Endothelial cell of umbilical vein (primary cell): ENCODE data around the gene FHIT. TPM values are rescaled to one million over a fixed set of nuclear protein-coding genes. Genes with fewer than 3 reads are reported as not detected.

Experiments
- BruUV-seq: library from RNA; stranded (reverse); fragments of 400-500 nt; replicated peaks from 2 replicates; lab custom pipeline; 2021; lab: Mats Ljungman, UMichigan
- CTCF ChIA-PET: fragments of 300-600, 350-600 bp; sonication (Branson Sonifier 250); formaldehyde crosslinking; loops from one replicate; lab custom pipeline; 2021; ENCODE audit warnings: antibody characterized with exemption, inconsistent platforms; lab: Charles Lee
- POLR2A ChIA-PET: fragments of 300-600, 350-600 bp; sonication (Branson Sonifier 250); formaldehyde crosslinking; loops from one replicate; lab custom pipeline; 2021; ENCODE audit warnings: antibody characterized with exemption, inconsistent platforms; lab: Charles Lee
- DNase-seq: peaks from one replicate; pipeline ENCODE4 v3.0.0-alpha.2; 2011; ENCODE audit warnings: low read depth, low spot score
- FAIRE-seq: peaks from 2 replicates; lab custom pipeline; 2011; peaks lifted over from hg19 to GRCh38; lab: Jason Lieb, UNC
- H2AFZ ChIP-seq: 2 replicates; pipeline ENCODE4 v1.6.0; 2012; ENCODE audit warnings: low read depth, low read length, control low read depth, inconsistent platforms
- H3K27ac ChIP-seq: 2 replicates; pipeline ENCODE4 v1.5.1; 2011; ENCODE audit warnings: low read depth, mild to moderate bottlenecking, control low read depth, low read length, moderate library complexity; ENCODE audit not compliant: insufficient read depth
- H3K27me3 ChIP-seq, 2 experiments: 2 replicates each; pipeline versions ENCODE4 v1.6.0 to v1.6.1; 2011; ENCODE audit warnings: low read length in 2 of 2, mixed read lengths in 1 of 2; ENCODE audit not compliant: control insufficient read depth in 2 of 2, insufficient read depth in 2 of 2
- H3K36me3 ChIP-seq, 2 experiments: 2 replicates in 1 of 2; 3 replicates in 1 of 2; pipeline ENCODE4 v1.5.1; 2011; ENCODE audit warnings: low read length in 2 of 2, mild to moderate bottlenecking in 1 of 2, moderate library complexity in 1 of 2; ENCODE audit not compliant: control insufficient read depth in 2 of 2, insufficient read depth in 2 of 2; ENCODE audit errors: extremely low read depth in 1 of 2
- H3K4me1 ChIP-seq: 3 replicates; pipeline ENCODE4 v1.5.1; 2011; ENCODE audit warnings: mild to moderate bottlenecking, low read length; ENCODE audit not compliant: control insufficient read depth, insufficient read depth; ENCODE audit errors: extremely low read depth
- H3K4me2 ChIP-seq: 2 replicates; pipeline ENCODE4 v1.6.1; 2011; ENCODE audit warnings: low read length, control low read depth, mixed read lengths; ENCODE audit not compliant: insufficient read depth
- H3K4me3 ChIP-seq, 3 experiments: fragments of 200-600 bp in 1 of 3; sonication (generic), shearing (Covaris generic) in 1 of 3; replicated peaks in 1 of 3; 2 replicates each; pipeline ENCODE4 v1.5.1; 2011 to 2016; ENCODE audit warnings: control low read depth in 3 of 3, low read length in 3 of 3, mild to moderate bottlenecking in 2 of 3, inconsistent platforms in 1 of 3, low read depth in 1 of 3, moderate library complexity in 1 of 3; ENCODE audit not compliant: insufficient read depth in 1 of 3
- H3K79me2 ChIP-seq: 2 replicates; pipeline ENCODE4 v1.6.0; 2012; ENCODE audit warnings: low read length, inconsistent platforms; ENCODE audit not compliant: control insufficient read depth, insufficient read depth
- H3K9ac ChIP-seq: replicated peaks from 2 replicates; pipeline ENCODE3; 2011; ENCODE audit warnings: low read length, control low read depth; ENCODE audit not compliant: insufficient read depth; ENCODE audit errors: extremely low read depth
- H3K9me1 ChIP-seq: replicated peaks from 3 replicates; pipeline ENCODE4 v1.6.0; 2011; ENCODE audit warnings: mild to moderate bottlenecking, low read length; ENCODE audit not compliant: control insufficient read depth, insufficient read depth; ENCODE audit errors: extremely low read depth
- H3K9me3 ChIP-seq: replicated peaks from 2 replicates; pipeline ENCODE4 v1.5.1; 2012; ENCODE audit warnings: low read length, inconsistent platforms; ENCODE audit not compliant: control insufficient read depth, insufficient read depth
- H4K20me1 ChIP-seq: replicated peaks from 2 replicates; pipeline ENCODE3; 2011; ENCODE audit warnings: mild to moderate bottlenecking, low read length; ENCODE audit not compliant: control insufficient read depth, insufficient read depth; ENCODE audit errors: extremely low read depth
- EZH2 ChIP-seq: IDR thresholded peaks from 2 replicates; pipeline ENCODE4 v1.6.1; 2012; ENCODE audit warnings: borderline replicate concordance, low read depth, mild to moderate bottlenecking, moderate library complexity, low read length, inconsistent platforms; ENCODE audit not compliant: severe bottlenecking
- FOS ChIP-seq: IDR thresholded peaks from 2 replicates; pipeline ENCODE4 v1.6.1; 2011; ENCODE audit warnings: mild to moderate bottlenecking, low read length, moderate library complexity, borderline replicate concordance; ENCODE audit not compliant: insufficient read depth
- GATA2 ChIP-seq: IDR thresholded peaks from 2 replicates; pipeline ENCODE4 v1.7.0; 2011; ENCODE audit warnings: low read depth, mild to moderate bottlenecking, moderate library complexity, mixed read lengths, low read length; ENCODE audit not compliant: insufficient read length, insufficient read depth
- JUN ChIP-seq: IDR thresholded peaks from 2 replicates; pipeline ENCODE4 v1.6.1; 2011; ENCODE audit warnings: borderline replicate concordance, low read depth; ENCODE audit not compliant: insufficient read length, insufficient read depth
- MAX ChIP-seq: IDR thresholded peaks from 2 replicates; pipeline ENCODE4 v1.6.1; 2011; ENCODE audit not compliant: insufficient read depth, insufficient read length
- MYC ChIP-seq: IDR thresholded peaks from one replicate; pipeline ENCODE4 v1.6.1; 2011; ENCODE audit warnings: mild to moderate bottlenecking, low read depth, low read length
- POLR2A ChIP-seq: IDR thresholded peaks from 2 replicates; pipeline ENCODE4 v1.6.1; 2012; ENCODE audit warnings: low read depth, mild to moderate bottlenecking, control low read depth, low read length
- POLR2AphosphoS5 ChIP-seq: IDR thresholded peaks from 2 replicates; pipeline ENCODE4 v1.6.1; 2012; ENCODE audit warnings: low read depth, mild to moderate bottlenecking, control low read depth, low read length, moderate library complexity; ENCODE audit not compliant: insufficient read depth
- dilution Hi-C: fragments of 300-500 bp; cut with MboI; formaldehyde crosslinking; loops from one replicate; pipeline ENCODE4 v1.15.0; 2019; ENCODE audit warnings: low sequenced_read_pairs; ENCODE audit not compliant: extremely low pct_ligation_motif_present
- intact Hi-C: fragments of 100-400 bp; cut with micrococcal nuclease; formaldehyde crosslinking; loops from one replicate; pipeline ENCODE4 v1.10.0; 2022
- polyA plus RNA-seq, 4 experiments: library from polyadenylated mRNA; depleted of rRNA in 3 of 4; stranded (reverse) in 3 of 4; unstranded in 1 of 4; fragments of >200 nt; gene quantifications; 2 replicates each; pipeline versions ENCODE4 v1.2.1 to v1.2.3, GENCODE V29; 2011 to 2012; ENCODE audit warnings: missing spikeins in 1 of 4
- total RNA-seq: library from RNA; stranded (reverse); gene quantifications from 2 replicates; pipeline ENCODE4 v1.2.3, GENCODE V29; 2021
- TF ChIP-seq, protein P1 (sequence below), 2 donors: IDR thresholded peaks; 1 replicate in 1 of 2; 2 replicates in 1 of 2; pipeline ENCODE4 v1.5.1; 2011; ENCODE audit warnings: low read length in 2 of 2, mild to moderate bottlenecking in 2 of 2, moderate library complexity in 2 of 2, control low read depth in 1 of 2, inconsistent platforms in 1 of 2, low read depth in 1 of 2; ENCODE audit not compliant: insufficient read depth in 1 of 2; ENCODE audit errors: extremely low read depth in 1 of 2

The FHIT gene
- total and polyA plus RNA-seq, 2 donors (not counting 3 experiments of a cell fraction or from before 2014, with no cell fraction given) = 0.47 to 2.2 TPM

- Histone ChIP-seq H3K36me3 (no peaks in the 10 kb centered on the region), H3K79me2 (no peaks in the 10 kb centered on the region), H3K4me1 (no peaks in the 10 kb centered on the region), H3K4me2 (no peak overlapping the region), H3K4me3 (no peak overlapping the region), H3K27ac (no peak overlapping the region), H4K20me1 (no peaks in the 10 kb centered on the region), H3K9me3 (no peaks in the 10 kb centered on the region), H3K9me1 (no peaks in the 10 kb centered on the region), H3K27me3 (no peaks in the 10 kb centered on the region), H2AFZ (no peak overlapping the region), H3K9ac (no peak overlapping the region)
- CTCF ChIA-PET = no interaction called here
- dilution Hi-C loops (no loop called here), intact Hi-C loops (no loop called here)
- no peak for TF ChIP-seq EZH2
- no peak for TF ChIP-seq FOS
- TF ChIP-seq MYC = no peak
- no peak for TF ChIP-seq GATA2
- TF ChIP-seq MAX = no peak
- TF ChIP-seq JUN = no peak
- TF ChIP-seq POLR2A = no peak
- no peak for DNase-seq
- POLR2A ChIA-PET = no interaction called here
- FAIRE-seq = no peak
- no TSS peak for BruUV-seq
Observed at GRCh38 chr3:59831394-59831793, 1419.9 kb downstream of the FHIT start.

DNA sequence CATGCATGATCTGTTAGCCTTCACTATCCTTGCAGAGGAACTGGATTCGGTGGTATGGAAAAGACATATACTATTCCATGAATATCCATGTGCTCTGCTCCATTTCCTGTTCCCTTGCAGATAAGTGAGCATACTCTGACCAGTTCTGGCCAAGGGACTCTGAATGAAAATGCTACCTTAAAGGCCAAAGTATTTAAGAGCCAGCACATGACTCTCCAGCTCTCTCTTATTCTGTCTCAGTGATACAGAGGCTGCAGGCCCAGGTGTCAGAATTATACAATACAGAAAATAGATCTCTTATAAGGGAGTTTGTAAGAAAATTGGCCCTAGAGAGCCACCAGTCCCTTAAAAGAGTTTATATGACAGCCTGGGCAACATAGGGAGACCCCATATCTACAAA lies 1421.7 kb downstream of the FHIT start:
- CTCF ChIA-PET = no interaction called here

More for the DNA sequence above, 1421.7 kb downstream of the FHIT start:
- no peak overlapping the region for H3K4me3 ChIP-seq
- no peak overlapping the region for H2AFZ ChIP-seq
- H3K79me2 ChIP-seq = no peaks in the 10 kb centered on the region
- H3K9me3 ChIP-seq = no peaks in the 10 kb centered on the region
- DNase-seq (no peak), FAIRE-seq (no peak)
- dilution Hi-C loops (no loop called here), intact Hi-C loops (no loop called here)
- H3K9me1 ChIP-seq = no peaks in the 10 kb centered on the region
- TF ChIP-seq POLR2A = no peak
- no peak for TF ChIP-seq FOS
- TF ChIP-seq MYC = no peak
- TF ChIP-seq, protein P1, sequence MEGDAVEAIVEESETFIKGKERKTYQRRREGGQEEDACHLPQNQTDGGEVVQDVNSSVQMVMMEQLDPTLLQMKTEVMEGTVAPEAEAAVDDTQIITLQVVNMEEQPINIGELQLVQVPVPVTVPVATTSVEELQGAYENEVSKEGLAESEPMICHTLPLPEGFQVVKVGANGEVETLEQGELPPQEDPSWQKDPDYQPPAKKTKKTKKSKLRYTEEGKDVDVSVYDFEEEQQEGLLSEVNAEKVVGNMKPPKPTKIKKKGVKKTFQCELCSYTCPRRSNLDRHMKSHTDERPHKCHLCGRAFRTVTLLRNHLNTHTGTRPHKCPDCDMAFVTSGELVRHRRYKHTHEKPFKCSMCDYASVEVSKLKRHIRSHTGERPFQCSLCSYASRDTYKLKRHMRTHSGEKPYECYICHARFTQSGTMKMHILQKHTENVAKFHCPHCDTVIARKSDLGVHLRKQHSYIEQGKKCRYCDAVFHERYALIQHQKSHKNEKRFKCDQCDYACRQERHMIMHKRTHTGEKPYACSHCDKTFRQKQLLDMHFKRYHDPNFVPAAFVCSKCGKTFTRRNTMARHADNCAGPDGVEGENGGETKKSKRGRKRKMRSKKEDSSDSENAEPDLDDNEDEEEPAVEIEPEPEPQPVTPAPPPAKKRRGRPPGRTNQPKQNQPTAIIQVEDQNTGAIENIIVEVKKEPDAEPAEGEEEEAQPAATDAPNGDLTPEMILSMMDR (IDR thresholded peaks at IDR 0.05; ENCODE audit: extremely low read depth in 1 of 2, insufficient read depth in 1 of 2, low read depth in 1 of 2, low read length in 2 of 2) = no peak
- TF ChIP-seq POLR2AphosphoS5 = no peak
- TF ChIP-seq GATA2 = no peak
- no peak for TF ChIP-seq JUN
- no peak for TF ChIP-seq EZH2
- TF ChIP-seq MAX = no peak
- no peak overlapping the region for H3K4me2 ChIP-seq
- H3K4me1 ChIP-seq = no peaks in the 10 kb centered on the region
- POLR2A ChIA-PET = no interaction called here
- no TSS peak for BruUV-seq
- H4K20me1 ChIP-seq = no peaks in the 10 kb centered on the region
- no peaks in the 10 kb centered on the region for H3K36me3 ChIP-seq
- H3K27me3 ChIP-seq = no peaks in the 10 kb centered on the region
- H3K9ac ChIP-seq = no peak overlapping the region
- no peak overlapping the region for H3K27ac ChIP-seq
